Subcutaneous adipose tissue (tissue), 4 donors: Measurements from ENCODE around the gene ARHGEF2. TPM values are rescaled to one million over a fixed set of nuclear protein-coding genes. Genes with fewer than 3 reads are reported as not detected.

Experiments used
- total RNA-seq, 4 donors: library from RNA; depleted of rRNA; stranded (reverse); fragments of >200 nt; gene quantifications; one replicate each; pipeline ENCODE4 v1.1.0, GENCODE V29; 2016
- TF ChIP-seq, protein P1 (sequence below): fragments of 450-650 bp; IDR thresholded peaks from one replicate; pipeline ENCODE4 v1.5.1; 2016; ENCODE audit warnings: low read depth, mild to moderate bottlenecking, control low read depth, antibody characterized with exemption, moderate library complexity

ARHGEF2 gene
- total RNA-seq, 4 donors from 2014 or later, result 77.9 to 143 (median 131) TPM

DNA sequence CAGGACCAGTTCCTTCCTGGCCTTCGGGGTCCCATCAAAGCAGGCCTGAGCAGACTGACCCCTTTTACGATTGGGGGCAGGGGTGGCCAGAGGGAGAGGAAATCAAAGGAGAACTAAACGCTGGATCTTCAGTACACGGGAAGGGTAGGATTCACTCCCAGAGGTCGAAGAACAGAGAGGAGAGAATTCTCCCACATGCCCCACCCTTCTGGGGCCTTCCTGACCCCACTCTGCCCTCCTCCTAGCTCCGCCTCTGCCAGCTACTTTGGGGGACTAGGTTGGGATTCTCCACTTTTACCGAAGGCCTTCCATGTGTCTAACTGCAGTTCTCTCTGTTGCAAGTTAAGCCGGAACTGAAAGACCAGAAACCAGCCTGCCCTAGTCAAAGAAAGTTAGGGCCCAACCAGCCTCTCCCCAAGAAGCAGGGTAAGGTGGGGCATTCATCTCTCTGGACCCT, 654 bp upstream of the ARHGEF2 start:
- TF ChIP-seq, protein P1, sequence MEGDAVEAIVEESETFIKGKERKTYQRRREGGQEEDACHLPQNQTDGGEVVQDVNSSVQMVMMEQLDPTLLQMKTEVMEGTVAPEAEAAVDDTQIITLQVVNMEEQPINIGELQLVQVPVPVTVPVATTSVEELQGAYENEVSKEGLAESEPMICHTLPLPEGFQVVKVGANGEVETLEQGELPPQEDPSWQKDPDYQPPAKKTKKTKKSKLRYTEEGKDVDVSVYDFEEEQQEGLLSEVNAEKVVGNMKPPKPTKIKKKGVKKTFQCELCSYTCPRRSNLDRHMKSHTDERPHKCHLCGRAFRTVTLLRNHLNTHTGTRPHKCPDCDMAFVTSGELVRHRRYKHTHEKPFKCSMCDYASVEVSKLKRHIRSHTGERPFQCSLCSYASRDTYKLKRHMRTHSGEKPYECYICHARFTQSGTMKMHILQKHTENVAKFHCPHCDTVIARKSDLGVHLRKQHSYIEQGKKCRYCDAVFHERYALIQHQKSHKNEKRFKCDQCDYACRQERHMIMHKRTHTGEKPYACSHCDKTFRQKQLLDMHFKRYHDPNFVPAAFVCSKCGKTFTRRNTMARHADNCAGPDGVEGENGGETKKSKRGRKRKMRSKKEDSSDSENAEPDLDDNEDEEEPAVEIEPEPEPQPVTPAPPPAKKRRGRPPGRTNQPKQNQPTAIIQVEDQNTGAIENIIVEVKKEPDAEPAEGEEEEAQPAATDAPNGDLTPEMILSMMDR, result no peak

DNA sequence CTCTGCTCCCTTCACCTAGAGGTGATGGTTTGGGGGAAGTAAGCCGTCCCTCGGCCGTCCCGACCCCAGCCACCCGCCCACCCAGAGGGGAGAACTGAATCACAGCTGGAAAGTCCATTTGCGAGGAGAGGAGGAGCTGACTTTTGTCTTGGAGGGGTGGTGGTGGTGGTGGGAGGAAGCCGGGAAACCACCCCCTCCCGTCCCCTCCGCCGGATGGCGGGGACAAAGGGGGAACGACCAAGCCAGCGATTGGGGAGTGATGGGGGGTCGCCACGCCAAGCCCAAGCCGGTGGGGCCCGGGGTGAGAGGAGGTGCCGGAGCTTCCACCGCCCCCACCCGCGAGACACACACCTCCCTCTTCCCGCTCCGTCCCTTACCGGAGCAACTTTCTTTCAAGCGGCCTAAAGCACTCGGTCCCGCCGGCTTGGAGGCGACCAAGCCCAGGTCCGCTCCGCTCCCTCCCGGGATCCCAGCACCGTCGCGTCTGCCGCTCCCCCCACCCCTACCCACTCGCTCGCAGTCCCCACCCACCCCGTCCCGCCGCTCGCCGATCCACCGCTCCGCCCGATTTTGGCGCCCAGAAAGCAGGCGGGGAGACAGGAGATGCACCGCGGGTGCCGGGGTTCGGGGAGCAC, 540 bp downstream of the ARHGEF2 start:
- TF ChIP-seq, protein P1, result no peak

DNA sequence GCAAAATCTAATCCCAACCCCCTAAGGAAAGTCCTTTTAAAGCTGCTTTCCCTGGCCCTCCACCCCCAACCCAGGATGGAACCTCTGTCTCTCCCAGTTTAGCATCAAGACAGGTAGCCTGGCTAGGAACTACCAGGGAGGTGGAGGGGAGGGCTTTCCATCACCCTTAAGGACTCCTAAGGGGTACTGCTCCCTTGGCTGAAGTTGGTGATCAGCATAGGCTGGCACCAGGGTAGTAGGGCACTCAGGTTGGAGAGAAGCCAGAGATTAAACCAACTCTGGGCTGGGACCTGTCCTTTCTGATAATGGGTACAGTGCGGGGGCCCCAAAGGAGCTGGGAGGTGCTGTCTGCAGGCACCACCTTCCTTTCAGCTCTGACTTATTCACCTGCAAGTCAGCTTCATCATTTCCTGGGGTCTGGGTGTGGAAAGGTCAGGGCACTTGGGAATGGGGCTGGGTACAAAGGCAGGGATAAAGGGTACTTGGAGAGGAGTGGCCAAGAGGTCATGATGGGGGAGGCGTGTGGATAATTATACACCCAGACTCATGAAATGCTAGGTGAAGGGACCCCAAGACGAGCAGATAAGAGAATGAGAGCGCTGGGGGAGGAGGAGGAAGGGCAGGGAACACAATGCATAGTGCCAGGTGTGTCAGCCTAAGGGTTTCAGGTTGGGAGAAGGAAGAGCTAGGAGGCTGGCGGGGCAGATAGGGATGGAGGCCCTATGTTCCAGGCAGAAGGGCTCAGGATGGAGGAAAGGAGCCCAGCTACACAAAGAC, 1.2 kb downstream of the ARHGEF2 start:
- TF ChIP-seq, protein P1, result no peak

DNA sequence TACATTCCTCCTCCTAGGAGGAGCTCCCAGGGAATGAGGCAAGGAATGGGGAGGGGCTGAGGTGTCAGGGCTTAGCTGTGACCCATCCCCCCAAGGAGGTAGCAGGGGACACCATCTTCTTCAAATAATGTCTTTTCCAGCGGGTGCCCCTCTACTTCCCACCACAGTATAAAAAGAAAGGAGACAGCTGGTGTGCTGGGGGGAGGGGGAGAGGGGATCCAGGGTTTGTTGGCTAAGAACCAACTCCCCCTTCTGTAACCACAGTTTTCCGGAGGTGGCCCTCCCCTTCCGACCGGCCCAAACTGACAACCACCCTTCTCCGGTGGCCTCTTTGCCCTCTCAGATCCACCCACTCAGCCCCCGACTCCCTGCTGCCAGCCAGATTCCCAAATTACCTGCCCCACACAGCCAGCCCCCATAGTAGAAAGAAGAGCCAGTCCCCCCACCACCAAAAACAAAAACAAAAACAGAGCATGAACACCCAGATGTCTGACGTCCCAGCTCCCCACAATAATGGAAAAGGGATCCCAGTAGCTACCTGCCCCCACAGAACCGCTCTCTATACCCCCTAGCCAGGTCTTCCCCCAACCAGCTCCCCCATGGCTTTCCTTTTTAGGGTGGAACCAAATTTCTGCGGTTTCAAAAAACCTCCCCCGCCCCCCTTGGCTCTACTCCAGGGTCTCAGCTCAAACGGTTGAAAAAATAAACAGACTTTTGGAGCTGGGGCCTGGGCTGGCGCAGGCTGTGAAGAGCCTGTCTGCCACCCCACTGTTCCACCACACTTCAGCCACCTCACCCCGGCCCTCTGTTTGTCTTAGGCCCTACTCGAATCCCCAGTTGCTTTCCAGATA, 2.1 kb downstream of the ARHGEF2 start:
- TF ChIP-seq, protein P1, result no peak

DNA sequence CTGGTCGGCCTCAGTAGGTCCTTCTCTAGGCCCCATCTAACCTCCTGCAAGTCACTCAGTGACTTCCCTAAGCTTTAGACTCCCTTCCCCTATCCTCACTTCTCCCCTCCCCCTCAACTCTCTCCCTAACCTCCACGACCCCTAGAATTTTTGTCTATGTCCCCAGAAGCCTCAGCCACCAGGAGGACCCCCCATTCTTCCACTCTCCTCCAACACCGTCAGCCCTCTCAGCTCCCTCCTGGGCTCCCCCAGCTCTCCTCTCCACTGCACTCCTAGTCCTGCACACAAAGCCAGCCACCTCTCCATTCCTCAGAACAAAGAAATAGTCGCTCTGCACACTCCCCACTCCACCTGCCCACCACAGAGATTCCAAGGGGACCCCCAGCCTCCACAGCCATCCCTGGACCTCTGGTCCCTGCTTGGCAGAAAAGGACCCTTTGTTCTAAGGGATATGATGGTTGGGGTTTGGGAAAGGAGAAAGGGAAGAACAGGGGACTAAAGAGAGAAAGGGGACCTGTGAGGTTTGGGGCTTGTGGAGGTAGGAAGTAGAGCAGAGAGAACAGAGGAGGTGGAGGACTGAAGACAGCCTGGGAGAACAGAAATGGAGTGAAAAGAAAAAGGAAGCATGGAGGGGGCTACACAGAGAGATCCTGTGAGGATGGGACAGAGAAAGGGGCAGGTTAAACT, 2.8 kb downstream of the ARHGEF2 start:
- TF ChIP-seq, protein P1, result no peak

DNA sequence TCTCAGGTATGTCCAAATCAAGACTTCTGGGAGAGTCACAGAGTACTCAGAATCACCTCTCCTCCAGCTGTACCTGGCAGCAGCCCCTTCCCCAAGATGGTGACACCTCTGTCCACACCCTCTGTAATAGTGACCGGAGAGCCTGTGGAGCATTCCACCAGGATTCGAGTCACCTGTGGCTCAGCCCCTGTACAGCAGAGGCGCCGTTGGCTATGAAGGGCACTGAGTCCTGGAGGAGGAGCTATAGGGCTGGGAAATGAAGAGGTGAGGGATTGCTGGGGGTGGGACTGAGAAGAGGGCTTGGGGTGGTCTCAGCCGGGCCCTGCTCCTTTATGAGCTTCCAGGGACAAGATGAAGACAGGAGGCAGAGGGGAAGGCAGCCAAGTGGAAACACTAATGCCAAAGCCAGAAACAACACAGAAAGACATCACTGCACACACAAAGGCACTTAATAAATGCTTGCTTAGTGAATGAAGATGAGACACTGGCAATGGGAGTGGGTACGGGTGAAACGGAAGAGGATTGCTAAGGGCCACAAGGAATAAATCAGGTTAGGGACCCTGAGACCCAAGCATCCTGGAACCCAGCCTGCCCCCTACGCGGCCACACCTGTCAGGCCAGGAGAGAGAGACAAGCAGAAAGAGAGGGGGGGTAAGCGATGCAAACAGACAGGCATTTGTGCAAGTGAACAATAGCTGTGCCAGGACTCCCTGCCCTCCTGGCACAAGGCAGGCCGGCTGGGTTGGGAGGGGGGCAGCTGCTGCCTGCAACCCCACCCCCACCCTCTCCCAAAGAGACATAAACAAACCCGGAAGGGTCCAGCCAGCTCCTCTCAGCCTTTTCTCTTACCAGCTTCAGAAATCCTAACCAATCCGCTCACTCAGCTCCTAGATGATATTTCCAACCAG, 3.9 kb downstream of the ARHGEF2 start:
- TF ChIP-seq, protein P1, result no peak
